ENCODE measurements around the gene PTMS. TPM values are rescaled to one million over a fixed set of nuclear protein-coding genes. Genes with fewer than 3 reads are reported as not detected.
A peak's percentile ranks its signal among the peaks of the same experiment; 100 is the strongest.

Gene PTMS
- total and polyA plus RNA-seq, 2 of the 13 experiments (the other 11 are each of a cell fraction or from before 2014, with no cell fraction given) = 40.5 to 82.4 TPM

- TF ChIP-seq, protein P1, sequence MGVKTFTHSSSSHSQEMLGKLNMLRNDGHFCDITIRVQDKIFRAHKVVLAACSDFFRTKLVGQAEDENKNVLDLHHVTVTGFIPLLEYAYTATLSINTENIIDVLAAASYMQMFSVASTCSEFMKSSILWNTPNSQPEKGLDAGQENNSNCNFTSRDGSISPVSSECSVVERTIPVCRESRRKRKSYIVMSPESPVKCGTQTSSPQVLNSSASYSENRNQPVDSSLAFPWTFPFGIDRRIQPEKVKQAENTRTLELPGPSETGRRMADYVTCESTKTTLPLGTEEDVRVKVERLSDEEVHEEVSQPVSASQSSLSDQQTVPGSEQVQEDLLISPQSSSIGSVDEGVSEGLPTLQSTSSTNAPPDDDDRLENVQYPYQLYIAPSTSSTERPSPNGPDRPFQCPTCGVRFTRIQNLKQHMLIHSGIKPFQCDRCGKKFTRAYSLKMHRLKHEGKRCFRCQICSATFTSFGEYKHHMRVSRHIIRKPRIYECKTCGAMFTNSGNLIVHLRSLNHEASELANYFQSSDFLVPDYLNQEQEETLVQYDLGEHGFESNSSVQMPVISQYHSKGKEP (CRISPR knock-in tag; IDR thresholded peaks at IDR 0.05) = peak; percentile 78; the same call in 1 of the 2 replicates
- TF ChIP-seq ZNF501 (CRISPR knock-in tag; IDR thresholded peaks at IDR 0.05) (peak; percentile 86; the same call in 1 of the 2 replicates), FOXJ3 (CRISPR knock-in tag; IDR thresholded peaks at IDR 0.05; ENCODE audit: borderline replicate concordance) (no peak; the same call in 1 of the 2 replicates), ZNF580 (CRISPR knock-in tag; IDR thresholded peaks at IDR 0.05; ENCODE audit: borderline replicate concordance, low read depth) (peak; percentile 76), ZNF644 (CRISPR knock-in tag; IDR thresholded peaks at IDR 0.05; ENCODE audit: low read depth) (peak; percentile 60; the same call in 1 of the 2 replicates), RXRB (CRISPR knock-in tag; IDR thresholded peaks at IDR 0.05; ENCODE audit: borderline replicate concordance) (peak; percentile 75), SRY (CRISPR knock-in tag; IDR thresholded peaks at IDR 0.05) (peak; percentile 92; the same call in 1 of the 2 replicates), ATF1 (CRISPR knock-in tag; IDR thresholded peaks at IDR 0.05) (peak; percentile 92), ZNF354B (CRISPR knock-in tag; IDR thresholded peaks at IDR 0.05) (no peak), ZNF552 (CRISPR knock-in tag; IDR thresholded peaks at IDR 0.05; ENCODE audit: borderline replicate concordance) (peak; percentile 93; the same call in 1 of the 2 replicates), ZNF142 (CRISPR knock-in tag; IDR thresholded peaks at IDR 0.05) (peak; percentile 83; the same call in 1 of the 2 replicates), HDAC2 (CRISPR knock-in tag; IDR thresholded peaks at IDR 0.05) (peak; percentile 71; the same call in 1 of the 2 replicates), IKZF4 (CRISPR knock-in tag; IDR thresholded peaks at IDR 0.05; ENCODE audit: borderline replicate concordance, low read depth, not compliant biosample characterization) (peak; percentile 92), MAFF (IDR thresholded peaks at IDR 0.05; ENCODE audit: low read depth, low read length) (no peak), SNAPC5 (CRISPR knock-in tag; IDR thresholded peaks at IDR 0.05; ENCODE audit: borderline replicate concordance) (no peak; the same call in 1 of the 2 replicates), ZNF703 (CRISPR knock-in tag; IDR thresholded peaks at IDR 0.05; ENCODE audit: borderline replicate concordance) (0 out of 2 replicates have a peak, but pooled peaks have one; percentile 82), ZNF589 (CRISPR knock-in tag; conservative IDR thresholded peaks at IDR 0.05) (no peak; the same call in 1 of the 2 replicates), BHLHE40 (IDR thresholded peaks at IDR 0.05; ENCODE audit: low read length) (peak; percentile 87), ZNF629 (CRISPR knock-in tag; conservative IDR thresholded peaks at IDR 0.05) (0 out of 2 replicates have a peak, but pooled peaks have one; percentile 25), ARNTL (CRISPR knock-in tag; IDR thresholded peaks at IDR 0.05) (peak; percentile 93)
- TF ChIP-seq, protein P2, sequence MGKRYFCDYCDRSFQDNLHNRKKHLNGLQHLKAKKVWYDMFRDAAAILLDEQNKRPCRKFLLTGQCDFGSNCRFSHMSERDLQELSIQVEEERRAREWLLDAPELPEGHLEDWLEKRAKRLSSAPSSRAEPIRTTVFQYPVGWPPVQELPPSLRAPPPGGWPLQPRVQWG (CRISPR knock-in tag; IDR thresholded peaks at IDR 0.05; ENCODE audit: borderline replicate concordance, low read depth) = no peak
These were observed 42.4 kb upstream of the PTMS start, which contains the start of gene COPS7A (continued) for GRCh38 chr12:6723607-6724408.

Data from HepG2 (cell line).